K562 (cell line): ENCODE measurements around the gene CKAP2. TPM values are rescaled to one million over a fixed set of nuclear protein-coding genes. Genes with fewer than 3 reads are reported as not detected.

ENCODE experiments used
- ATAC-seq: fragments of 200-7000 bp; cut with Tn5 transposase; 3 replicates; pipeline ENCODE4 v1.9.1; 2020; ENCODE audit warnings: moderate library complexity
- BruUV-seq: library from RNA; stranded (reverse); fragments of 400-500 nt; replicated peaks from 2 replicates; lab custom pipeline; 2021; lab: Mats Ljungman, UMichigan
- CTCF ChIA-PET: fragments of 300-600 bp; formaldehyde crosslinking; extraction: SDS; loops from one replicate; lab custom pipeline; 2021; ENCODE audit warnings: low intra/inter-chr PET ratio; lab: Yijun Ruan, JAX
- POLR2A ChIA-PET: fragments of 300-600, 350-650 bp; sonication (Branson Sonifier 250); formaldehyde crosslinking; extraction: SDS; loops from one replicate; lab custom pipeline; 2021; ENCODE audit warnings: antibody characterized with exemption, inconsistent platforms; lab: Yijun Ruan, JAX
- DNase-seq, 4 experiments: peaks; one replicate each; pipeline versions ENCODE4 v3.0.0 to v3.0.0-alpha.2; 2011 to 2018; ENCODE audit warnings: low spot score in 3 of 4, mixed read lengths in 3 of 4; ENCODE audit errors: extremely low read depth in 1 of 4
- FAIRE-seq: peaks from 2 replicates; lab custom pipeline; 2011; peaks lifted over from hg19 to GRCh38; lab: Jason Lieb, UNC
- H2AFZ ChIP-seq: 2 replicates; pipeline ENCODE4 v1.6.0; 2011; ENCODE audit warnings: low read depth, low read length, control low read depth, inconsistent platforms
- H3K27ac ChIP-seq: fragments of 200-600 bp; 3 replicates; pipeline ENCODE4 v1.8.0; 2011; ENCODE audit warnings: low read depth, mild to moderate bottlenecking, control low read depth, inconsistent platforms, low read length, moderate library complexity, mixed read lengths; ENCODE audit errors: extremely low read depth
- H3K27me3 ChIP-seq, 2 experiments: fragments of 300-600 bp in 1 of 2; 2 replicates in 1 of 2; 3 replicates in 1 of 2; pipeline versions ENCODE4 v1.6.0 to v1.8.0; 2011; ENCODE audit warnings: inconsistent platforms in 2 of 2, low read length in 2 of 2, mild to moderate bottlenecking in 1 of 2, mixed read lengths in 1 of 2, moderate library complexity in 1 of 2; ENCODE audit not compliant: control insufficient read depth in 2 of 2, insufficient read depth in 2 of 2
- H3K36me3 ChIP-seq: fragments of 300-600 bp; 3 replicates; pipeline ENCODE4 v1.8.0; 2011; ENCODE audit warnings: mild to moderate bottlenecking, low read length, inconsistent platforms; ENCODE audit not compliant: control insufficient read depth, insufficient read depth
- H3K4me1 ChIP-seq, 2 experiments: fragments of 200-600 bp in 1 of 2; replicated peaks in 1 of 2; 2 replicates in 1 of 2; 3 replicates in 1 of 2; pipeline versions ENCODE4 v1.5.1 to v1.8.0; 2011; ENCODE audit warnings: inconsistent platforms in 2 of 2, low read length in 2 of 2, mild to moderate bottlenecking in 1 of 2, mixed read lengths in 1 of 2, moderate library complexity in 1 of 2; ENCODE audit not compliant: control insufficient read depth in 2 of 2, insufficient read depth in 2 of 2
- H3K4me2 ChIP-seq: 2 replicates; pipeline ENCODE4 v1.6.1; 2011; ENCODE audit warnings: low read length, control low read depth, inconsistent platforms, mixed read lengths; ENCODE audit not compliant: insufficient read depth
- H3K4me3 ChIP-seq: fragments of 200-600 bp; sonication (generic), shearing (Covaris generic); 2 replicates; pipeline ENCODE4 v1.5.1; 2016; ENCODE audit warnings: control low read depth, inconsistent platforms
- H3K79me2 ChIP-seq: fragments of 200-600 bp; 3 replicates; pipeline ENCODE4 v1.8.0; 2011; ENCODE audit warnings: low read length, inconsistent platforms; ENCODE audit not compliant: control insufficient read depth, insufficient read depth
- H3K9ac ChIP-seq, 2 experiments: 2 replicates each; pipeline versions ENCODE4 v1.6.0 to v1.6.1; 2011; ENCODE audit warnings: low read depth in 2 of 2, low read length in 2 of 2, control low read depth in 1 of 2, inconsistent platforms in 1 of 2, mild to moderate bottlenecking in 1 of 2, mixed read lengths in 1 of 2; ENCODE audit not compliant: insufficient read depth in 1 of 2
- H3K9me1 ChIP-seq: one replicate; pipeline ENCODE4 v1.6.0; 2011; ENCODE audit warnings: inconsistent platforms, mild to moderate bottlenecking, low read length, moderate library complexity; ENCODE audit not compliant: control insufficient read depth, insufficient read depth
- H3K9me3 ChIP-seq: replicated peaks from 2 replicates; pipeline ENCODE4 v1.5.1; 2011; ENCODE audit warnings: low read depth, low read length, inconsistent platforms; ENCODE audit not compliant: control insufficient read depth, insufficient read depth
- H4K20me1 ChIP-seq: replicated peaks from 2 replicates; pipeline ENCODE4 v1.6.1; 2011; ENCODE audit warnings: low read length, inconsistent platforms, mixed read lengths; ENCODE audit not compliant: control insufficient read depth, insufficient read depth
- BCOR ChIP-seq: fragments of 450-650 bp; IDR thresholded peaks from 2 replicates; pipeline ENCODE4 v1.6.1; 2016
- E4F1 ChIP-seq: fragments of 250-450 bp; sonication (Bioruptor Pico); IDR thresholded peaks from 2 replicates; pipeline ENCODE4 v1.5.0; 2021; ENCODE audit warnings: mild to moderate bottlenecking, borderline replicate concordance
- MCM7 ChIP-seq, 2 experiments: fragments of 450-650 bp; IDR thresholded peaks; 2 replicates each; pipeline ENCODE4 v1.6.1; 2016 to 2018
- MITF ChIP-seq: IDR thresholded peaks from 2 replicates; pipeline ENCODE4 v1.6.1; 2014; ENCODE audit warnings: antibody characterized with exemption
- SIX5 ChIP-seq, 2 experiments: IDR thresholded peaks; 2 replicates each; pipeline ENCODE4 v1.6.1; 2011; ENCODE audit warnings: low read length in 2 of 2, borderline replicate concordance in 1 of 2, low read depth in 1 of 2, mild to moderate bottlenecking in 1 of 2, moderate library complexity in 1 of 2; ENCODE audit not compliant: insufficient read depth in 1 of 2
- SREBF2 ChIP-seq: sonication (generic); formaldehyde crosslinking; IDR thresholded peaks from 2 replicates; pipeline ENCODE4 v1.4.0; 2020; ENCODE audit warnings: mild to moderate bottlenecking, missing genetic modification reagents
- ZBED1 ChIP-seq: IDR thresholded peaks from 2 replicates; pipeline ENCODE4 v1.6.1; 2014
- ZBTB8A ChIP-seq: fragments of 450-650 bp; IDR thresholded peaks from 2 replicates; pipeline ENCODE4 v1.6.1; 2018; ENCODE audit warnings: mild to moderate bottlenecking, moderate library complexity; ENCODE audit not compliant: partially characterized antibody
- ZNF586 ChIP-seq: fragments of 450-650 bp; formaldehyde crosslinking; conservative IDR thresholded peaks from 2 replicates; pipeline ENCODE4 v1.4.0; 2020; ENCODE audit warnings: mild to moderate bottlenecking, moderate library complexity
- ZNF589 ChIP-seq: fragments of 200-800 bp; sonication (Bioruptor generic); IDR thresholded peaks from 2 replicates; pipeline ENCODE4 v1.6.1; 2016; ENCODE audit warnings: low read depth, missing genetic modification characterization, missing compliant biosample characterization
- ZNF609 ChIP-seq: sonication (generic); formaldehyde crosslinking; IDR thresholded peaks from 2 replicates; pipeline ENCODE4 v1.8.1; 2023; ENCODE audit warnings: missing genetic modification reagents, mild to moderate bottlenecking, borderline replicate concordance
- WGBS: fragments of 100-300 bp; shearing (Covaris generic); methylation state at CpG from one replicate; pipeline ENCODE4 v1.1.6; 2016; ENCODE audit warnings: low coverage, mixed read lengths; ENCODE audit not compliant: insufficient coverage; ENCODE audit errors: missing lambda C conversion rate; 5-methylcytosine and 5-hydroxymethylcytosine counted together
- in situ Hi-C: fragments of 300-500 bp; cut with MboI; formaldehyde crosslinking; loops from 4 replicates; pipeline ENCODE4 v1.15.0; 2018; ENCODE audit warnings: inconsistent platforms, mixed read lengths
- intact Hi-C: fragments of 100-400 bp; cut with micrococcal nuclease; formaldehyde crosslinking; loops from 2 replicates; pipeline ENCODE4 v1.14.2; 2022
- polyA plus RNA-seq, 8 experiments: library from polyadenylated mRNA; depleted of rRNA in 4 of 8; stranded (reverse) in 5 of 8; unstranded in 3 of 8; fragments of >200 nt; fragmentation: Nextera tagmentation in 2 of 8; fragmentation: Illumina TruSeq in 1 of 8; extraction: Ambion mirVana in 2 of 8; extraction: Trizol in 1 of 8; gene quantifications; 2 replicates each; pipeline versions ENCODE4 v1.2.1 to v1.2.3, GENCODE V29; 2011 to 2014; ENCODE audit warnings: inconsistent platforms in 1 of 8, missing spikeins in 1 of 8
- total RNA-seq, 7 experiments: library from RNA; depleted of rRNA in 6 of 7; stranded (reverse); fragments of >200 nt in 6 of 7; fragmentation: Illumina TruSeq in 2 of 7; extraction: Trizol in 2 of 7; gene quantifications; 2 replicates each; pipeline versions ENCODE4 v1.2.1 to v1.2.3, GENCODE V29; 2011 to 2021; ENCODE audit warnings: low replicate concordance in 1 of 7

CKAP2 gene
- total and polyA plus RNA-seq, 9 of the 15 experiments (the other 6 are each of a cell fraction or from before 2014, with no cell fraction given) = 21.9 to 63.5 (median 34.8) TPM

- TF ChIP-seq MITF = no peak
- no peak for TF ChIP-seq MCM7 (IDR thresholded peaks at IDR 0.05)
These were observed 4.0 kb upstream of the CKAP2 start (continued) for GRCh38 chr13:52451135-52451804.

- ChIA-PET POLR2A (no interaction called here), CTCF (no interaction called here)
- H2AFZ ChIP-seq = no peak overlapping the region
- H4K20me1 ChIP-seq = no peaks in the 10 kb centered on the region
- no peak overlapping the region for H3K27ac ChIP-seq
- no peak overlapping the region for H3K4me3 ChIP-seq
- H3K4me1 ChIP-seq = peaks cover 0 to 13% of the 10 kb centered on the region in 2 experiments; a peak in 4 of 5 replicates
- in situ Hi-C loops = no loop called here
- no peaks in the 10 kb centered on the region for H3K27me3 ChIP-seq
- intact Hi-C loops = loop anchor here (10.0 kb wide), 3 partner anchors 202 to 458 kb away; partner anchors contain the start of genes NEK3 and SUGT1
- H3K9me1 ChIP-seq = no peaks in the 10 kb centered on the region
- ATAC-seq (no peak), FAIRE-seq (no peak), DNase-seq (no peak)
- H3K79me2 ChIP-seq = peaks cover 57% of the 10 kb centered on the region
- H3K9ac ChIP-seq = no peak overlapping the region
- H3K9me3 ChIP-seq = no peaks in the 10 kb centered on the region; the same call in 1 of the 2 replicates
- H3K36me3 ChIP-seq = peaks cover 22% of the 10 kb centered on the region; the same call in 2 of the 3 replicates
- BruUV-seq = no TSS peak
- H3K4me2 ChIP-seq = no peak overlapping the region
- WGBS = 43% methylated on average over 2 of the region's 2 CpGs
- TF ChIP-seq ZNF589 (CRISPR knock-in tag) (no peak), ZNF586 (CRISPR knock-in tag) (no peak), E4F1 (CRISPR knock-in tag) (no peak), SIX5 (IDR thresholded peaks at IDR 0.05; ENCODE audit: borderline replicate concordance in 1 of 2, insufficient read depth in 1 of 2, low read depth in 1 of 2, low read length in 2 of 2) (no peak), SREBF2 (CRISPR knock-in tag) (no peak), ZBTB8A (no peak), BCOR (no peak), ZNF609 (CRISPR knock-in tag) (no peak), ZBED1 (no peak)
These were observed 2.8 kb upstream of the CKAP2 start for GRCh38 chr13:52452470-52452869.
